ENCODE data around the gene SMC5. TPM values are rescaled to one million over a fixed set of nuclear protein-coding genes. Genes with fewer than 3 reads are reported as not detected.

The SMC5 gene
- total and polyA plus RNA-seq, 2 of the 8 experiments (the other 6 are each of a cell fraction or from before 2014, with no cell fraction given): 4.5 to 22.6 TPM

- TF ChIP-seq SP2 (IDR thresholded peaks at IDR 0.05; ENCODE audit: low read length): no peak
- no peak for TF ChIP-seq CBX8 (IDR thresholded peaks at IDR 0.05; ENCODE audit: borderline replicate concordance, low read depth, low read length)
- TF ChIP-seq TEAD4 (IDR thresholded peaks at IDR 0.05; ENCODE audit: low read depth, low read length): no peak
- TF ChIP-seq SIX5 (IDR thresholded peaks at IDR 0.05; ENCODE audit: low read depth, low read length): no peak
- TF ChIP-seq SIRT6 (IDR thresholded peaks at IDR 0.05; ENCODE audit: low read length): no peak
- TF ChIP-seq ZNF274 (IDR thresholded peaks at IDR 0.05; ENCODE audit: borderline replicate concordance, extremely low read depth, low read length): no peak
Observed at GRCh38 chr9:70260606-70261005, 1.8 kb downstream of the SMC5 start (continued).
